Stimulated activated naive CD4-positive, alpha-beta T cell treated with Interleukin-2 at 50 U/mL for 16 hours (primary cell): ENCODE results near the gene PNPLA5.

ENCODE experiments used
- DNase-seq: peaks from one replicate; lab custom pipeline; 2025; lab: John Stamatoyannopoulos, UW

PNPLA5 gene

GRCh38 chr22:43854786-43855271 lies 37.0 kb downstream of the PNPLA5 start:
- DNase-seq = no peak

DNA sequence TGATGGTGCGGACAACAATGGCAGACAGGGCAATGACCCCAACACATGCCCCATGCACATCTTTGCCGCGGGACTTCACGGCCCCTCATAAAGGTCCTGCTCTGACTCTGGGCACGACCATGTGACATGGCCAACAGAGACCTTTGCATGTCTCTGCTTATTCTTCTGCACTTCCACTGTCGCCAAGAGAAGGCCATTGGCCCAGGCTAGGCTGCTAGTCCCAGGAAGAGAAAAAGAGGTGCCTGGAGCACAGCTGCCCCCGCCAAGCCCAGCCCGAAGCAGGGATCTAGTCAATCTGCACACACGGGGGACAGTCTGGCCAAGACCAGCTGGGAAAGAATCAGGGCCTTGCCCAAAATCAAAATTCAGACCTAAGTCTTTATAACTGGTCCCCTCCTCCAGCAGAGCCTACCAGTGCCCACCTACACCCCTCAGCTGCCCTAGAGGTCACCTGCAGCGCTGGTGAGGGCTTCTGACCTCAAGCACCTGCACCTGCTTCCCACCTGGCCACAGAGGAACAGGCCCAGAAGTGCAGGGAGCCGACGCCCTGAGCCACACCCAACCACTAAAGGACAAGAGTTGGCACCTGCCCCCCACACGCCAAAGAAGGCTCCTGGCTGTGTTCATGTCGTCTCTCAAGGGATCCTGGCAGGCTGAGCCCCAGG lies 37.6 kb downstream of the PNPLA5 start:
- DNase-seq = no peak

DNA sequence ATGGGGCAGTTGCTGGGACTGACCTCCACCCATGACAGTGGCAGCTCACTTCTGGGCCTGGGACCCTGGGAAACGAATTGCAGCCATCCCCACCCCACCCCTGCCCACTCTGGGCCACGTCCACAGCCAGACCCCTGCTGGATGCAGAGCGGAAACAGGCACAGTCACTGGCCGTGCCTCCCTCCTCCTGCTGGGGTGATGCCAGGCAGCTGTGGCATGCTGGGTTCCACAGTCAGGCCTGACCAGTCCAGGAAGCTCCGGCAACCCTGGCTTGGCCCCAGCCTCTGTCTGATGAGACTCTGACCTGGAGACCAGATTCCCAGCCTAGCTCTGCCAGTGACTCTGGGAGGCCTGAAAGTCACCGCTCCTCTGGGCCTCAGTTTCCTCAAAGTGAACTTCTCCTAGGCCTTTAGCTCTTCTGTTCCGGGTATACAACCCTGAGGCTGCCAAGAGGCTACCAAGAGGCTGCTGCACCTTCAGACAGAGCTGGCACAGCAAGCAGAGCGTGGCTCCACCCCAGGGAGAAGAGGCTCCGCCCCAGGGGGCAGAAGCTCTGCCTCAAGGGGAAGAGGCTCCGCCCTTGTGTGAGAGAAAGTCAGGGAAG lies 38.4 kb downstream of the PNPLA5 start:
- DNase-seq = no peak

- no peak for DNase-seq
These were observed 39.1 kb downstream of the PNPLA5 start for GRCh38 chr22:43852573-43853327.

DNA sequence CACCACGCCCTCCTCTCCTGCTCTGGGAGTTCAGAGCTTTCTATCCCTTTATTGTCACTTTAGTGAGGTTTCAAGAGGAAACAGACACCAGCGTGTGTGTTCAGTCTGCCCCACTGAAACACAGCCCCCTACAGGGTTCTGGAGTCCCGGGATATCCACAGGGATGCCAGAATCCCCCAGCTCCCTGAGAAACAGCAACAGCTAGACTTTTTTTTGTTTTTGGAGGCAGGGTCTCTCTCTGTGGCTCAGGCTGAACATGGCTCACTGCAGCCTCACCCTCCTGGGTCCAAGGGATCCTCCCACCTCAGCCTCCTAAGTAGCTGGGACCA lies 39.9 kb downstream of the PNPLA5 start:
- no peak for DNase-seq

- DNase-seq = no peak
These were observed 40.5 kb downstream of the PNPLA5 start for GRCh38 chr22:43851058-43851978.

- no peak for DNase-seq
These were observed 41.3 kb downstream of the PNPLA5 start for GRCh38 chr22:43850529-43850928.

GRCh38 chr22:43849731-43850130 lies 42.1 kb downstream of the PNPLA5 start:
- no peak for DNase-seq

GRCh38 chr22:43848366-43849171 lies 43.2 kb downstream of the PNPLA5 start:
- DNase-seq = no peak

DNA sequence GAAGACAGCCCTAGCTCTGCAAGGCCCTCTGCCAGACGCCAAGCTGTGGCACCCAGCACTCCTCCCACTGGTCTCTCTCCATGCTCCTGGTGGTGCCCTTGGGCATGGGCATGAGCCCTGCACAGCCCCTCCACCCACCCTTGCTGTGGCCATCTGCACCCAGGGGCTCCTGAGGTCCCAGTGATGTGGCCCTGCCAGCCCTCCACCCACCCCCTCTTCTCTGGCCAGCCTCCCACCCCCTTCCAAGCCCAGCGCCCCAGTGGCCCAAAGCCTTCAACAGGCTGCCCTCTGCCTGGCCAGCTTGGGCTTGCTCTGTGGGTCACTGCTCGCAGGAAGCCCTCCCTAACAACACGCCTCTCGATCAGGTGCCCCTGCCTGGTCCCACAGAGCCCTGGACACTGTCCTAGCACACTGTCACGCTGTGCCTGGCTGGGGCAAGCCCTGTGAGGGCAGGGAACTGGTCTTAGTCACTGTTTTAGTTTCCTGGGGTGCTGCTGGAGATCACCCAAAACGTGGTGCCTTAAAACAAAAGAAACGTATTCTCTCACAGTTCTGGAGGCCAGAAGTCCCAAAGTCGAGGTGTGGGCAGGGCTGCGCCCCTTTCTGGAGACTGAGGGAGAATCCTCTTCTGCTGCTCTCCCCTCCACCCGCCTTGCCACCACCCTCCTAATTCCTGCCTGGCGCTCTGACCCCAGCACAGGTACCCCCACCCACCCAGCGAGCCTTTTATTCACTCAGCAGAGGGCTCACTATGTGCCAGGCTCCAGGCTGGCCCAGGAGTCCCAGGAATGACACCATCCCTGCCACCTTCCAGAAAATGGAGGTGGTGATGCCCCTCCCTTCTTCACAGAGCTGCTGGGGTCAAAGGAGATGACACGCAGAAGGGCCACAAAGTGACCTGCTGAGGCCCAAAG lies 44.2 kb downstream of the PNPLA5 start:
- no peak for DNase-seq

DNA sequence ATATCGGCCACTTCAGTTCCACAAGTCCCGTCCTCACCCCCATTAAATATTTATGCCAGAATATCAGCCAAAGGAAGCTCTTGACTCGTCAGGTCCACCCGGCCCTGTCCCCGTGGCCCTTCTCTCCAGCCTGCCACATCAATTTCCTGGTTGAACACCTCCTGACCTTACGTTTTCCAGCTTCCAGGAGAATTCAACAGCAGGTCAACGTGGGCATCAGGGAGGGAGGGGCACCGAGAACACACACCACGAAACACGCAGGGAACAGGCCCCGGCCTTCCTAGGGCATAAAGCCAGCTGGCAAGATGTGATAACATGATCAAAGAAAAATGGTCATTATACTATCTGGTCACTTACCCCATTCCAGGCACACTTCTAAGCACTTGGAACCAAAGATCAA lies 44.8 kb downstream of the PNPLA5 start:
- no peak for DNase-seq

DNA sequence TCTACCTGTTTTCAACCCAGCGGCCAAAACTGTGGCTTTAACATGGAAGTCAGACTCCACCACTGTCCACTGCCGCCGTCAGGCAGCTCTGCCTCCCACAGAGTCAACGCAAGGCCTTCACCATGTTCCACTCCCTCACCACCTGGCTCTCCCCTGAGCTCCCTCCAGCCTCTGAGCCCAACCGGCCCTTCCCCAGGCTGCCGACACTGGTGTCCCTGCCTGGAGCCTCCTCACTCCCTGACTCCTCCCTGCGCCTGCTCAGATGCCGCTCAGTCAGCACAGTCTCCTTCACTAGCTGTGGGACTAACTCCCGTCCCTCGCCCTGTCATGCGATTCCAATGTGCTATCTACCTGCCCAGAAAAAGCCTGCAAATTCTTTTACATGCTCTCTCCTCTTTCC lies 45.8 kb downstream of the PNPLA5 start:
- DNase-seq = no peak

- DNase-seq = no peak
These were observed 47.0 kb downstream of the PNPLA5 start for GRCh38 chr22:43844560-43845545.

- DNase-seq = no peak
These were observed 47.9 kb downstream of the PNPLA5 start for GRCh38 chr22:43843783-43844530.

- DNase-seq = no peak
These were observed 50.1 kb downstream of the PNPLA5 start for GRCh38 chr22:43841742-43842141.

DNA sequence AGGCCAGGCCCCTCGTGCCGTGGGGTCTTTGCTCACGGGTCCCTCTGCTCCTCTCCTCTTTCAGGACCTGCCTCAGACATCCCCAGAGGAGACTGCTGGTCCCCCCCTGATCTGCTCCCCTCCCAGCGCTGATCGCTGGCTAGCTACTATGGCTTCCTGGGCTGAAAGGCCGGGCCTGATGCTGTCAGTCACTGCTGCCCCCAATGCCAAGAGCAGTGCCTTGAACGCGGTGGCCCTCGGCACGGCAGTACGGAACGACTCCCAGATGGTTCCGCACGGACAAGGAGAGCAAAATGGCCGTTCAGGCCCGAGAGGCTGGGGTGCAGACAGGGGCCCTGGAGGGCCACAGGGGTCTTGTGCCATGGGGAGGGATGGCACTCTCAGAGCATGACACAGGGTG lies 51.0 kb downstream of the PNPLA5 start:
- no peak for DNase-seq

DNA sequence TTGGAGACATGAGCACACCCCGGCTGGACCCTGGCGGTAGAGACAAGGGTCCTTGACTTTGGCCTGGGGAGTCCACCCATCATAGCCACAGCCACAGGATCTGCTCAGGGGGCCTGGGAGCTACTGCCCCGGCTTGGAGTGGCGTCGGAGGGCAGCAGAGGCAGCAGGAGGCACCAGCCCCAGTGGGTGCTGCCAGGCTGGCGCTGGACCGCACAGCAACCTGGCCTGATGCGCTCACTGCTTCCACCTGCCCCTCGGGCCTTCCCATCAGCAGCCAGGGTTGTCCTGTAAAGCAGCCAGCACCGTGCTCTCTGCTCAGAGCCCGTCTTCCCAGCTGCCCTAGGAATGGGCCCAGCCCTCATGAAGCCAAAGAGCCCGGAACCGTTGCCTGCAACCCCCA lies 51.4 kb downstream of the PNPLA5 start:
- no peak for DNase-seq

GRCh38 chr22:43839781-43840180 lies 52.0 kb downstream of the PNPLA5 start:
- no peak for DNase-seq
